PC-9 (cell line): ENCODE results near the gene CCL16.

Experiments
- CTCF ChIP-seq: fragments of 200-600 bp; sonication (generic); conservative IDR thresholded peaks from 2 replicates; pipeline ENCODE4 v1.6.1; 2017; ENCODE audit warnings: mixed run types, antibody characterized with exemption, mild to moderate bottlenecking, moderate library complexity
- EZH2 ChIP-seq: fragments of 200-600 bp; sonication (generic); IDR thresholded peaks from 2 replicates; pipeline ENCODE4 v1.8.0; 2017; ENCODE audit warnings: antibody characterized with exemption, low read depth

GRCh38 chr17:35968520-35969054 lies 12.7 kb downstream of the CCL16 start:
- no peak for TF ChIP-seq CTCF
- TF ChIP-seq EZH2, result no peak
